GM12878 (cell line): ENCODE measurements around the gene SEMA5A.

Experiments
- CEBPB ChIP-seq, 2 experiments: fragments of 150-350 bp in 1 of 2; IDR thresholded peaks; 2 replicates each; pipeline ENCODE4 v1.6.1; 2012 to 2014; ENCODE audit warnings: low read depth in 2 of 2, low read length in 2 of 2, borderline replicate concordance in 1 of 2, inconsistent platforms in 1 of 2
- EP300 ChIP-seq, 2 experiments: fragments of 150-350 bp in 1 of 2; IDR thresholded peaks; 2 replicates each; pipeline ENCODE4 v1.6.1; 2011 to 2012; ENCODE audit warnings: low read depth in 2 of 2, low read length in 2 of 2, borderline replicate concordance in 1 of 2, improper control_type of control experiment in 1 of 2, inconsistent platforms in 1 of 2; ENCODE audit not compliant: control insufficient read depth in 1 of 2
- NR2C2 ChIP-seq: IDR thresholded peaks from 2 replicates; pipeline ENCODE4 v1.6.1; 2011; ENCODE audit warnings: borderline replicate concordance, low read depth; ENCODE audit not compliant: control insufficient read depth, insufficient read length
- POLR2A ChIP-seq: IDR thresholded peaks from 2 replicates; pipeline ENCODE4 v1.6.1; 2011; ENCODE audit warnings: low read depth, mild to moderate bottlenecking, low read length
- RAD51 ChIP-seq: fragments of 450-650 bp; IDR thresholded peaks from 2 replicates; pipeline ENCODE4 v1.6.1; 2016; ENCODE audit warnings: moderate library complexity, mild to moderate bottlenecking, inconsistent platforms
- STAT1 ChIP-seq: fragments of 450-650 bp; conservative IDR thresholded peaks from 2 replicates; pipeline ENCODE4 v1.6.1; 2014; ENCODE audit warnings: antibody characterized with exemption, mild to moderate bottlenecking
- ZZZ3 ChIP-seq: IDR thresholded peaks from 2 replicates; pipeline ENCODE4 v1.6.1; 2011; ENCODE audit warnings: low read depth; ENCODE audit not compliant: control insufficient read depth, insufficient read length
- TF ChIP-seq, protein P1 (sequence below), 3 experiments: IDR thresholded peaks in 2 of 3; conservative IDR thresholded peaks in 1 of 3; 2 replicates each; pipeline ENCODE4 v1.5.1; 2011; ENCODE audit warnings: low read depth in 3 of 3, low read length in 3 of 3, mild to moderate bottlenecking in 3 of 3, control low read depth in 2 of 3, moderate library complexity in 2 of 3, inconsistent platforms in 1 of 3, mixed read lengths in 1 of 3; ENCODE audit not compliant: control insufficient read depth in 2 of 3, insufficient read depth in 1 of 3; ENCODE audit errors: extremely low read depth in 1 of 3

DNA sequence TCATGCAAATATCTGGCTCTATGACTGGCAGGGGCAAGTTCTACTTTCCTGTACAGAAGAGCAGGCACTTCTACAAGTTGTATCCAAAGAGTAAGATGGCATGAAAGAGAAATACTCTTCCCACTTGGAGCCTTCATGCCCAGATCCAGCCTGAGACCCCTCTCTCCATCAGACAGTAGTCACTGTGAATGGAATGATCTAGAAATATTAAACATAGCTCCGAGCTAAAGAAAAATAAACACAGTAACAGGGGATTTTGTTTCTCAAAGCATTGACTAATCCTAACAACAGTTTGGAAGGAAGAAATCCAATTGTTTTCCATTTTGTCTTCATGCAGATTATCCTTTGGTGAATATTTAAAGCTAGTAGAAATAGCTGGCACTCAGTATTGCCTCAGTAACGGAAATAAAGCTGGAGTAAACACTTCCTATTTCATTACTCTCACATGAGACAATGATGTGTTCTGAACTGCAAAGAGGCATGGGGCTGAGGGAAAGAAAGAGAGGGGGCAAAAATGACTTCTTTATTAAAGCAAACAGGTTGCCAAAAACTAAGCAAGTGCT lies 100.0 kb downstream of the SEMA5A start:
- TF ChIP-seq EP300 (IDR thresholded peaks at IDR 0.05; ENCODE audit: borderline replicate concordance in 1 of 2, control insufficient read depth in 1 of 2, low read depth in 2 of 2, low read length in 2 of 2) (no peak), ZZZ3 (no peak), RAD51 (no peak), CEBPB (IDR thresholded peaks at IDR 0.05; ENCODE audit: borderline replicate concordance in 1 of 2, low read depth in 2 of 2, low read length in 2 of 2) (no peak), NR2C2 (no peak), POLR2A (no peak), STAT1 (no peak)
- TF ChIP-seq, protein P1, sequence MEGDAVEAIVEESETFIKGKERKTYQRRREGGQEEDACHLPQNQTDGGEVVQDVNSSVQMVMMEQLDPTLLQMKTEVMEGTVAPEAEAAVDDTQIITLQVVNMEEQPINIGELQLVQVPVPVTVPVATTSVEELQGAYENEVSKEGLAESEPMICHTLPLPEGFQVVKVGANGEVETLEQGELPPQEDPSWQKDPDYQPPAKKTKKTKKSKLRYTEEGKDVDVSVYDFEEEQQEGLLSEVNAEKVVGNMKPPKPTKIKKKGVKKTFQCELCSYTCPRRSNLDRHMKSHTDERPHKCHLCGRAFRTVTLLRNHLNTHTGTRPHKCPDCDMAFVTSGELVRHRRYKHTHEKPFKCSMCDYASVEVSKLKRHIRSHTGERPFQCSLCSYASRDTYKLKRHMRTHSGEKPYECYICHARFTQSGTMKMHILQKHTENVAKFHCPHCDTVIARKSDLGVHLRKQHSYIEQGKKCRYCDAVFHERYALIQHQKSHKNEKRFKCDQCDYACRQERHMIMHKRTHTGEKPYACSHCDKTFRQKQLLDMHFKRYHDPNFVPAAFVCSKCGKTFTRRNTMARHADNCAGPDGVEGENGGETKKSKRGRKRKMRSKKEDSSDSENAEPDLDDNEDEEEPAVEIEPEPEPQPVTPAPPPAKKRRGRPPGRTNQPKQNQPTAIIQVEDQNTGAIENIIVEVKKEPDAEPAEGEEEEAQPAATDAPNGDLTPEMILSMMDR (IDR thresholded peaks at IDR 0.05 in 2 of 3, conservative IDR thresholded peaks at IDR 0.05 in 1 of 3; ENCODE audit: control insufficient read depth in 2 of 3, extremely low read depth in 1 of 3, insufficient read depth in 1 of 3, low read depth in 3 of 3, low read length in 3 of 3): no peak
